Measurements from ENCODE around the gene ALMS1.

GRCh38 chr2:73386342-73386868, 769 bp downstream of the ALMS1 start:
- TF ChIP-seq, protein P1, sequence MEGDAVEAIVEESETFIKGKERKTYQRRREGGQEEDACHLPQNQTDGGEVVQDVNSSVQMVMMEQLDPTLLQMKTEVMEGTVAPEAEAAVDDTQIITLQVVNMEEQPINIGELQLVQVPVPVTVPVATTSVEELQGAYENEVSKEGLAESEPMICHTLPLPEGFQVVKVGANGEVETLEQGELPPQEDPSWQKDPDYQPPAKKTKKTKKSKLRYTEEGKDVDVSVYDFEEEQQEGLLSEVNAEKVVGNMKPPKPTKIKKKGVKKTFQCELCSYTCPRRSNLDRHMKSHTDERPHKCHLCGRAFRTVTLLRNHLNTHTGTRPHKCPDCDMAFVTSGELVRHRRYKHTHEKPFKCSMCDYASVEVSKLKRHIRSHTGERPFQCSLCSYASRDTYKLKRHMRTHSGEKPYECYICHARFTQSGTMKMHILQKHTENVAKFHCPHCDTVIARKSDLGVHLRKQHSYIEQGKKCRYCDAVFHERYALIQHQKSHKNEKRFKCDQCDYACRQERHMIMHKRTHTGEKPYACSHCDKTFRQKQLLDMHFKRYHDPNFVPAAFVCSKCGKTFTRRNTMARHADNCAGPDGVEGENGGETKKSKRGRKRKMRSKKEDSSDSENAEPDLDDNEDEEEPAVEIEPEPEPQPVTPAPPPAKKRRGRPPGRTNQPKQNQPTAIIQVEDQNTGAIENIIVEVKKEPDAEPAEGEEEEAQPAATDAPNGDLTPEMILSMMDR (optimal IDR thresholded peaks at IDR 0.05 in 1 of 3, IDR thresholded peaks at IDR 0.05 in 1 of 3, conservative IDR thresholded peaks at IDR 0.05 in 1 of 3; ENCODE audit: extremely low read depth in 1 of 3, insufficient read depth in 2 of 3, low read length in 3 of 3): no peak
- no peak for TF ChIP-seq EZH2 (IDR thresholded peaks at IDR 0.05; ENCODE audit: low read length)

Data from keratinocyte (primary cell).